PC-3 (cell line): ENCODE data around the gene SCNM1.

ENCODE experiments used
- CTCF ChIP-seq: fragments of 300-600 bp; sonication (generic); conservative IDR thresholded peaks from 2 replicates; pipeline ENCODE4 v1.5.1; 2017; ENCODE audit warnings: antibody characterized with exemption, low read depth, mild to moderate bottlenecking, low read length
- EZH2 ChIP-seq: fragments of 300-600 bp; sonication (generic); IDR thresholded peaks from one replicate; pipeline ENCODE4 v1.6.1; 2017; ENCODE audit warnings: antibody characterized with exemption, mild to moderate bottlenecking, low read length; ENCODE audit not compliant: unreplicated experiment
- EZH2phosphoT487 ChIP-seq: fragments of 300-600 bp; sonication (generic); IDR thresholded peaks from 2 replicates; pipeline ENCODE4 v1.6.1; 2018; ENCODE audit warnings: mild to moderate bottlenecking, antibody characterized with exemption, low read length, borderline replicate concordance

DNA sequence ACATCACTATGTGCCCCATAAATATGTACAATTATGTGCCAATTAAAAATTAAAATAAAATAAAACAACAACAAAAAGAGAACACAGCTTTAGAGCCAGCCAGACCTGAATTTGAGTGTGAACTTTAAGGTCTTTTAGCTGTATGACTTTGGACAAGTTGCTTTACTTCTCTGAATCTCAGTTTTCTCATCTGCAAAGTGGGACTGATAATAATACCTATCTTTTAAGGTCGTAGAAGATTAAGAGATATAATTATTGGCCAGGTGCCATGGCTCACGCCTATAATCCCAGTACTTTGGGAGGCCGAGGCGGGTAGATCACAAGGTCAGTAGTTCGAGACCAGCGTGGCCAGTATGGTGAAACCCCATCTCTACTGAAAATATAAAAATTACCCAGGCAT lies 27.4 kb downstream of the SCNM1 start:
- TF ChIP-seq CTCF (no peak), EZH2phosphoT487 (no peak), EZH2 (no peak)
